ENCODE measurements around the gene UCK2. TPM values are rescaled to one million over a fixed set of nuclear protein-coding genes. Genes with fewer than 3 reads are reported as not detected.

Gene UCK2
- total and polyA plus RNA-seq, 12 donors, result 6.7 to 36.4 (median 11.3) TPM

- TF ChIP-seq CTCF (IDR thresholded peaks at IDR 0.05), result no peak
- Histone ChIP-seq H3K36me3 (peaks cover 0 to 23% (median 4%) of the 10 kb centered on the region in 9 donors), H3K4me3 (no peak overlapping the region), H3K4me1 (peaks cover 0 to 26% (median 16%) of the 10 kb centered on the region in 9 donors), H3K27ac (no peak overlapping the region), H3K9me3 (no peaks in the 10 kb centered on the region), H3K27me3 (no peaks in the 10 kb centered on the region)
- DNase-seq (no peak), ATAC-seq (no peak)
- intact Hi-C loops (cut with DNase I), result loop anchor here (1.0 to 10.0 kb wide), 13 partner anchors 85 to 520 kb away; partner anchors contain the start of genes TMCO1 (in 3 of the 10), UCK2 (in 2 of the 10) and ALDH9A1 (in 1 of the 10)
- 94 to 96% methylated on average over 6 of the region's 6 CpGs for WGBS, 2 donors
These were observed 85.2 kb downstream of the UCK2 start for GRCh38 chr1:165912638-165913037.

DNA sequence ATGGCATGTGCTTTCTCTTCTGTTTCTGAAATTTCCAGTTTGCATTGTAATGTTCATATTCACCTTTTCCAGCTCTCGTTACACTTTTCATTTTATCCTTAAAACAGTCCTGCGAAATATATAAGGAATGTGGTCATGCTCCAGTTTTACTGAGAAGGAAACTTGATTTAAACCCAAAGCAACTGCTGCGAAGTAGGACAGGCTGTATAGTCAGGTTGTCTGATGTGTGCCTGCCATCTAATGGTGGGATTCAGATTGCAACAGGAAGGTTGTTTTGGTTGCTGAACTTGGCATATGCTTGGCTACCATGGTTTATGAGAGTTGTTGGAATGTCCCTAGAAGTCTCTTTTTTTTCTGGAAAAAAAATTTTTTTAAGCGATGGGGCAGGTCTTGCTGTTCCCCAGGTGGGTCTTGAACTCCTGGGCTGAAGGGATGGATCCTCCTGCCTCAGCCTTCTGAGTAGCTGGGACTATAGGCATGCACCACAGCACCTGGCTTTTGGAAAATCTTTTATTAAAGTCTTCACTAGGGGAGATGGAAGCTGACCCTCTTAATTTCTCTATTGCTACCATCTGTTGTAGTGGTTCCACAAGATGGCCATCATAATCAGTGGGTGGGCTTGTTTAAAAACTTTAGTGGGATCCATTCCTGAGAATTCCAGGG is 86.9 kb downstream of the UCK2 start:
- 4 to 7% methylated on average over 4 of the region's 4 CpGs for WGBS, 2 donors
- Histone ChIP-seq H3K9me3 (no peaks in the 10 kb centered on the region), H3K4me1 (peaks cover 0 to 26% (median 16%) of the 10 kb centered on the region in 9 donors), H3K27ac (no peak overlapping the region), H3K4me3 (no peak overlapping the region), H3K27me3 (no peaks in the 10 kb centered on the region), H3K36me3 (peaks cover 0 to 7% (median 0%) of the 10 kb centered on the region in 9 donors)
- DNase-seq, result peak in 1 of 2 donors; percentile 63
- intact Hi-C loops (cut with DNase I), result loop anchor here (1.0 to 10.0 kb wide), 18 partner anchors 87 to 522 kb away; partner anchors contain the start of genes TMCO1 (in 3 of the 10), UCK2 (in 2 of the 10) and ALDH9A1 (in 1 of the 10)
- peak; percentile 67 to 93 (median 85) for TF ChIP-seq CTCF (IDR thresholded peaks at IDR 0.05)
- ATAC-seq, result peak in 7 of 8 donors; percentile 65 to 81 (median 78)

GRCh38 chr1:165915480-165915879 is 88.1 kb downstream of the UCK2 start:
- H3K27ac ChIP-seq, result no peak overlapping the region
- no peaks in the 10 kb centered on the region for H3K36me3 ChIP-seq
- ATAC-seq (no peak), DNase-seq (no peak)
- intact Hi-C loops (cut with DNase I), result loop anchor here in 8 of 10 donors (2.0 to 10.0 kb wide), 7 partner anchors 195 to 521 kb away; no protein-coding TSS in a partner anchor
- H3K4me3 ChIP-seq, result no peak overlapping the region
- no peaks in the 10 kb centered on the region for H3K27me3 ChIP-seq
- H3K4me1 ChIP-seq, result peaks cover 0 to 22% (median 12%) of the 10 kb centered on the region in 9 donors
- 88 to 93% methylated on average over 2 of the region's 2 CpGs for WGBS, 2 donors
- no peak for TF ChIP-seq CTCF (IDR thresholded peaks at IDR 0.05)
- no peaks in the 10 kb centered on the region for H3K9me3 ChIP-seq

DNA sequence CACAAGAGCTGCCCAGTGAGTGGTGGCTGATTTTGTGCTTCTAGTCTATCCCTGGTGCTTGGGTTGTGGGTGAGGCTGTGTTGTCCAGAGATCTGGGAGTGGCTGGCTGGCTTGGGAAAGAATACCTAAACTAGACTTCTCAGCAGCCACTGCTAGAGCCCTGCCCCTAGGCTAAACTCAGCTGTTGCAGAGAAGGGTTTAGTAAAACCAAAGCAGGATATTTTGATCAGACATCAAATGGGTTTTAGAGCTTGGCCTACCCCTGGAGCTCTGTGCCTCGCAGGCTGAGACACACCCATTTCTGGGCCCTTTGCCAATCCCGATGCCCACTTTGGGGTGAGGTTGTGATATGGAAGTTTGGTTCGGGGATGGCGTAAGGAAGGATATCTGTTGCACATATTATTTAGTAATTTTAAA is 88.5 kb downstream of the UCK2 start:
- Histone ChIP-seq H3K4me1 (peaks cover 0 to 17% (median 8%) of the 10 kb centered on the region in 9 donors), H3K9me3 (no peaks in the 10 kb centered on the region), H3K4me3 (no peak overlapping the region), H3K27me3 (no peaks in the 10 kb centered on the region), H3K27ac (no peak overlapping the region), H3K36me3 (no peaks in the 10 kb centered on the region)
- 44 to 57% methylated on average over 4 of the region's 4 CpGs for WGBS, 2 donors
- no peak for DNase-seq
- no peak for ATAC-seq
- intact Hi-C loops (cut with DNase I), result loop anchor here in 8 of 10 donors (2.0 to 10.0 kb wide), 7 partner anchors 195 to 521 kb away; no protein-coding TSS in a partner anchor
- TF ChIP-seq CTCF (IDR thresholded peaks at IDR 0.05), result no peak

Measured in heart right ventricle (tissue), 16 donors.